RWPE2 (cell line): ENCODE data around the gene FOSL1.
A peak's percentile ranks its signal among the peaks of the same experiment; 100 is the strongest.

Experiments
- ATAC-seq: fragments of 200-7000 bp; cut with Tn5 transposase; 3 replicates; pipeline ENCODE4 v1.9.1; 2021; ENCODE audit warnings: low read depth
- DNase-seq: peaks from one replicate; pipeline ENCODE4 v3.0.0-alpha.2; 2020; ENCODE audit warnings: low spot score
- H3K27ac ChIP-seq: fragments of 450-650 bp; 2 replicates; pipeline ENCODE4 v1.5.1; 2017; ENCODE audit warnings: mild to moderate bottlenecking; ENCODE audit not compliant: poor library complexity, severe bottlenecking
- H3K27me3 ChIP-seq: fragments of 250-450 bp; sonication (Bioruptor Pico); 2 replicates; pipeline ENCODE4 v1.5.1; 2021; ENCODE audit warnings: mild to moderate bottlenecking, moderate library complexity; ENCODE audit not compliant: insufficient read depth, poor library complexity, severe bottlenecking
- H3K36me3 ChIP-seq: fragments of 250-450 bp; sonication (Bioruptor Pico); 2 replicates; pipeline ENCODE4 v1.5.1; 2020; ENCODE audit warnings: low read depth, mild to moderate bottlenecking, moderate library complexity
- H3K4me1 ChIP-seq: fragments of 250-450 bp; sonication (Bioruptor Pico); 2 replicates; pipeline ENCODE4 v1.5.1; 2021; ENCODE audit warnings: mild to moderate bottlenecking, moderate library complexity; ENCODE audit not compliant: insufficient read depth, poor library complexity, severe bottlenecking
- H3K4me3 ChIP-seq: fragments of 250-450 bp; sonication (Bioruptor Pico); 2 replicates; pipeline ENCODE4 v1.5.1; 2021; ENCODE audit warnings: mild to moderate bottlenecking, moderate library complexity; ENCODE audit not compliant: severe bottlenecking
- H3K9me3 ChIP-seq: fragments of 250-450 bp; sonication (Bioruptor Pico); 2 replicates; pipeline ENCODE4 v1.5.1; 2021; ENCODE audit warnings: mild to moderate bottlenecking, moderate library complexity; ENCODE audit not compliant: severe bottlenecking
- CTCF ChIP-seq: fragments of 450-650 bp; IDR thresholded peaks from one replicate; pipeline ENCODE4 v1.5.1; 2017; ENCODE audit warnings: mild to moderate bottlenecking, moderate library complexity; ENCODE audit not compliant: poor library complexity, severe bottlenecking

The FOSL1 gene

GRCh38 chr11:65861533-65862183 is 38.5 kb downstream of the FOSL1 start:
- TF ChIP-seq CTCF, result no peak
- H3K36me3 ChIP-seq, result peaks cover 63% of the 10 kb centered on the region
- H3K27ac ChIP-seq, result peak overlapping the region; percentile 91
- peak overlapping the region; percentile 97 for H3K4me3 ChIP-seq
- peak; percentile 47 for DNase-seq
- H3K4me1 ChIP-seq, result no peaks in the 10 kb centered on the region
- no peaks in the 10 kb centered on the region for H3K27me3 ChIP-seq
- H3K9me3 ChIP-seq, result no peaks in the 10 kb centered on the region
- no peak for ATAC-seq

- DNase-seq, result peak; percentile 49
- H3K27ac ChIP-seq, result peak overlapping the region; percentile 91
- H3K4me3 ChIP-seq, result peak overlapping the region; percentile 97
- no peaks in the 10 kb centered on the region for H3K4me1 ChIP-seq
- TF ChIP-seq CTCF, result no peak
- ATAC-seq, result no peak
- H3K27me3 ChIP-seq, result no peaks in the 10 kb centered on the region
- H3K36me3 ChIP-seq, result peaks cover 63% of the 10 kb centered on the region
- H3K9me3 ChIP-seq, result no peaks in the 10 kb centered on the region
These were observed 39.1 kb downstream of the FOSL1 start for GRCh38 chr11:65861165-65861505.

DNA sequence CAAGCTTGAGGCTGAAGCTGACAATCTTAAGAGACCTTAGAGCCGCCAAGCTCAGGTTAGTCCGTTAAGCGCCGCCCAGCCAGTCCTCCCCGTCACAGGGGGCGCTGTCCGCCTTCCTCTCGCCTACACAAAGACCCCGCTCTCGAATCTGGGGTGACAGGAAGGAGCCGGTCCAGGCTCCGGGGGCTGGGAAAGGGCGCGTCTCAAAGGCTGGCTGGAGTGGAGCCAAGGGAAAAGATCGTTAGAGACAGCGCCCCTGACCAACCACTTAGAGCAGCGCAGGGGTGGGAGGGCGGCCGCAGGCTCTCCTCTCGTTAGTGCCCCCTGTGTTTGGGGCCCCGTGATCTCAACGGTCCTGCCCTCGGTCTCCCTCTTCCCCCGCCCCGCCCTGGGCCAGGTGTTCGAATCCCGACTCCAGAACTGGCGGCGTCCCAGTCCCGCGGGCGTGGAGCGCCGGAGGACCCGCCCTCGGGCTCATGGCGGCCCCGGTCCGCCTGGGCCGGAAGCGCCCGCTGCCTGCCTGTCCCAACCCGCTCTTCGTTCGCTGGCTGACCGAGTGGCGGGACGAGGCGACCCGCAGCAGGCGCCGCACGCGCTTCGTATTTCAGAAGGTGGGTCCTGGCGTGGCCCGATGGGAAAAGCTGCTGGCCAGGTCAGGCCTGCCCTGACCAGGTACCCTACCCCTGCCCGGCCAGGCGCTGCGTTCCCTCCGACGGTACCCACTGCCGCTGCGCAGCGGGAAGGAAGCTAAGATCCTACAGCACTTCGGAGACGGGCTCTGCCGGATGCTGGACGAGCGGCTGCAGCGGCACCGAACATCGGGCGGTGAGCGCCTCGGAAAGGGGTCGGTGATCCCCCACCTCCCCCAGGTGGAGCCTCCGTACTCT is 39.7 kb downstream of the FOSL1 start, which contains the start of gene MUS81:
Gene MUS81, plus strand, starts transcription at position 156 of the 887 bp plus-strand sequence. Its CDS starts 321 bp downstream, at position 477.
- peaks cover 63% of the 10 kb centered on the region for H3K36me3 ChIP-seq

DNA sequence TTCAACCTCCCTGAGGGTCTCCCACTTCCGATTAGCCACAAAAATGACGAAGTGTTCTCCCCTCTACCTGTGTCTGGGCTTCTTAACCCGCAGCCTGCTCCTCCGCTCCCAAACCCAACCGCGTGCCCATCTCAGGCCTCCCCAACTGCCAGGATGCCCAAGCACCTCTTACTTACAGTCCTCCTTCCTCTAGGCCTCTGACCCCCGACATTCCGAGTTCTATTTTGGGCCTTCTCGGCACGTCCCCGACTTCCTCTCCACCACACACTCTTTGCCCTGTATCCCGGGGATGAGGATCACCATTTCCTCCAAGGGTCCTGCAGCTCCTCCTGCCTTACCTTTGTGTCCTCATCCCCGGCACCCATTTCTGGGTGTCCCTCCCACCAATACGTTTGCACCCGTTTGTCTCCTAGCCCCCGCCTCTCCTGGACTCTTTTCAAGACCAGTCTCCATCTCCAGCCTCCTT is 40.3 kb downstream of the FOSL1 start:
- ATAC-seq, result 0 out of 3 replicates have a peak, but pooled peaks have one; percentile 0
- H3K36me3 ChIP-seq, result peaks cover 61% of the 10 kb centered on the region

More for the DNA sequence above, 39.7 kb downstream of the FOSL1 start, which contains the start of gene MUS81:
- H3K4me3 ChIP-seq, result peak within 1 kb of the TSS; percentile 97
- peak within 1 kb of the TSS; percentile 91 for H3K27ac ChIP-seq
- H3K4me1 ChIP-seq, result no peaks in the 10 kb centered on the region
- TF ChIP-seq CTCF, result peak; percentile 95
- no peaks in the 10 kb centered on the region for H3K27me3 ChIP-seq
- ATAC-seq (peak; percentile 49), DNase-seq (peak; percentile 98)
- no peaks in the 10 kb centered on the region for H3K9me3 ChIP-seq

More for the DNA sequence above, 40.3 kb downstream of the FOSL1 start:
- Histone ChIP-seq H3K9me3 (no peaks in the 10 kb centered on the region), H3K27me3 (no peaks in the 10 kb centered on the region), H3K4me3 (peak overlapping the region; percentile 97), H3K27ac (peak overlapping the region; percentile 91), H3K4me1 (no peaks in the 10 kb centered on the region)
- no peak for DNase-seq
- TF ChIP-seq CTCF, result no peak
